Measurements from ENCODE around the gene ATP10A.

Gene ATP10A

DNA sequence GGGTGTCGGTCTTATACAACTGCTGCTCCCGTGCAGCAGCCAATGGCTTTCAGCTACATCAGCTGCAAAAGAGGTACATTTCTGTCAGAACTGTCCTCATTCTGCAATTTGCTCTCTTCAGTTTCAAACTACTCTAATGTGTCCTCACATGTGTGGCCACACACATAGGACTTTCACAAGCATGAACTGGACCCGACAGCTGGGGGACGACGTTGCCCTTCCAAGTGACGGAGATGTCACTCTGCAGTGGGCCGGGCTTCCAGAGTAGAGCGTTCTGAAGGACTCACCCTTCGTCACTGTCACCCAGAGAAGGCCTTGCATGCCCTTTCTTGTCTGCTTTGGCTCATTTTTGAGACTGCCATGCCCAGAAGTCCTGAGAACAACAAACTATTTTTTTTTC, 189.8 kb downstream of the ATP10A start:
- H3K36me3 Mint-ChIP-seq (ENCODE audit: insufficient read depth): no peaks in the 10 kb centered on the region
- DNase-seq (no peak), ATAC-seq (replicated peaks) (no peak)
- peaks cover 0 to 24% of the 10 kb centered on the region in 2 donors for H3K27me3 Mint-ChIP-seq
- H3K4me1 Mint-ChIP-seq (ENCODE audit: low read depth in 2 of 2): peaks cover 2 to 6% of the 10 kb centered on the region in 2 donors
- H3K4me3 Mint-ChIP-seq: no peak overlapping the region
- peaks cover 5 to 9% of the 10 kb centered on the region in 2 donors for H3K9me3 Mint-ChIP-seq
- H3K27ac Mint-ChIP-seq: no peak overlapping the region

DNA sequence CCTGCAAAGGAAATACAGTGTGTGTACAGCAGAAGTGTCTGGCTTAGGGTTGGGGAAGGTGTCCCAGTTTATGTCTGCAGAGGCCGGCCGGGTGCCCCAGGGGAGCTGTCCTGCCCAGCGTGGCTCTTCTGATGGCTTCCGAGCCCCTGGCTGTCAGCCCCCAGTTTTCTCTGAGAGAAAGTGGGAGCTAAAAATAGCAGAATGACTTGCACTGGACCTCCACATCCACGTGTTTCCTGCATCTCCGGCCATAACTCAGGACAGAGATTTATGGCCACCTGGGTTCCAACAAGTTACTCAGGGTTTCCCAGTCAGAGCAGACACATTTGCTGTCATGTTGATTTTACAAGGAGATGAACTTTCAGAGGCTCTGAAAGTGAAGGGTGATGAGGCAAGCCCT, 192.0 kb downstream of the ATP10A start:
- peaks cover 2 to 6% of the 10 kb centered on the region in 2 donors for H3K4me1 Mint-ChIP-seq (ENCODE audit: low read depth in 2 of 2)
- H3K36me3 Mint-ChIP-seq (ENCODE audit: insufficient read depth): no peaks in the 10 kb centered on the region
- H3K27me3 Mint-ChIP-seq: peaks cover 0 to 34% of the 10 kb centered on the region in 2 donors
- H3K4me3 Mint-ChIP-seq: no peak overlapping the region
- H3K9me3 Mint-ChIP-seq: peaks cover 3 to 9% of the 10 kb centered on the region in 2 donors
- DNase-seq (no peak), ATAC-seq (replicated peaks) (no peak)
- no peak overlapping the region for H3K27ac Mint-ChIP-seq

DNA sequence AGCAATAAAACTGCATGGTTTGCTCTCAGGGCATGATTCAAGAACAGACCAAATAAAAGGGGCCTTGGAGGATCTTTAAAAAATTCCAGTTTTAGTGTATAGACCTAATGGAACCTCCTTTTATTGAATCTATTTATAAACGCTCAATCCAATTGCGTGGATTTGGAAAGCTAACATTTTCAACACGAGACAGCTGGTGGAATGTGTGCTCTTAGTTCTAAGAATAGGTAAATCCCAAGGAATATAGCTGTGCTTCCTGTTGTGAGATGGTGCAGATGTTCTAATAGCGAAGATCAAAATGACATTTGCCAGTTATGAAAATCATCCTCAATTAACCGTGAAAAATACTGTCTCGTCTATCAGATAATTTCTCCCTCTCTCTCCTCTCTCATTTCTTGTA, 192.5 kb downstream of the ATP10A start:
- H3K4me1 Mint-ChIP-seq (ENCODE audit: low read depth in 2 of 2): peaks cover 2 to 6% of the 10 kb centered on the region in 2 donors
- peaks cover 3 to 9% of the 10 kb centered on the region in 2 donors for H3K9me3 Mint-ChIP-seq
- no peaks in the 10 kb centered on the region for H3K36me3 Mint-ChIP-seq (ENCODE audit: insufficient read depth)
- DNase-seq: no peak
- H3K27me3 Mint-ChIP-seq: peaks cover 0 to 39% of the 10 kb centered on the region in 2 donors
- ATAC-seq (replicated peaks): no peak
- H3K4me3 Mint-ChIP-seq: no peak overlapping the region
- no peak overlapping the region for H3K27ac Mint-ChIP-seq

DNA sequence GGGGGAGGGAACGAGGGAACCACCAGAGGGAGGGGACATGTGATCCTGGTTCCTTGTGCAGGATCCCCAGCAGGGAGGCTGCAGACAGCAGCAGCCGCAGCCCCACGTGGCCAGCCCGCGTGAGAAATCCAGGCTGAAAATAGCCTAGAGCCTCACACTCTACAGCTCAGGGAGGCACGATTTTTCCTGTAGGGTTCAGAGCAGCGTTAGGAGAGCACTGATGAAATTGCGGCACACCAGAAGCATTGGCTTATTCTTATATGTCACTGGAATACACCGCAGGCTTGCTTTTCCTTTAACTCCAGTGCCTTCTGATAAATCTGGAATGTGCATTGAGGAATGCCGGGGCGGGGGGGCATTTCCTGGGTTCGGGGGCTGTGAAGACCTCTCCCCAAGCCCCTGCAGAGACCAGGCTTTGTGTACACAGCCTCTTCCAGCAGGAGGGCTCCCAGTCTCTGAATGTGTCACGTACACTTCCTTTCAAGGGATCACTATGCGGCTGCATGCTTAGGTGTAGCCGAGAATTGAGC, 193.0 kb downstream of the ATP10A start:
- Mint-ChIP-seq H3K27me3 (peaks cover 3 to 44% of the 10 kb centered on the region in 2 donors), H3K36me3 (ENCODE audit: insufficient read depth) (no peaks in the 10 kb centered on the region), H3K9me3 (peaks cover 4 to 9% of the 10 kb centered on the region in 2 donors), H3K4me3 (no peak overlapping the region), H3K4me1 (ENCODE audit: low read depth in 2 of 2) (peaks cover 2 to 6% of the 10 kb centered on the region in 2 donors), H3K27ac (no peak overlapping the region)
- ATAC-seq (replicated peaks) (no peak), DNase-seq (no peak)

DNA sequence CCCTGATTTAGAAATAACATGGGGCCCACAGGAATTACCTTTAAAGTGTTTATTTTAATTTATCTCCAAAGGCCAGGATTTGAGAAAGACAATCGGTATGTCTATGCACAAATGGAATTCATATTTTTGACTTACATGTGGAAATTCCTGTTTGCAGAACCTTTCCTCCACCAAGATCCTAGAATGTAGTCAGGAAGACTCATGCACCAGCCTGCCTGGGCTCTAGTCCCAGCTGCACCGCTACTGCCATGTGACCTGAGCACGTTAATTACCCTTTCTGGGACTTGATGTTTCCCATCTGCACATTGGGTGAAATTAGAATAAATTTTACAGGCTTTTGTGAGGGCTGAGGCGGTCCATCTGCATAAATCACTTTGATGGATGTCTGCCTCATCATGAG, 194.2 kb downstream of the ATP10A start:
- no peak for DNase-seq
- peaks cover 2 to 6% of the 10 kb centered on the region in 2 donors for H3K4me1 Mint-ChIP-seq (ENCODE audit: low read depth in 2 of 2)
- no peak for ATAC-seq (replicated peaks)
- H3K9me3 Mint-ChIP-seq: peaks cover 6 to 9% of the 10 kb centered on the region in 2 donors
- H3K4me3 Mint-ChIP-seq: no peak overlapping the region
- no peaks in the 10 kb centered on the region for H3K36me3 Mint-ChIP-seq (ENCODE audit: insufficient read depth)
- no peak overlapping the region for H3K27ac Mint-ChIP-seq
- peaks cover 6 to 49% of the 10 kb centered on the region in 2 donors for H3K27me3 Mint-ChIP-seq

DNA sequence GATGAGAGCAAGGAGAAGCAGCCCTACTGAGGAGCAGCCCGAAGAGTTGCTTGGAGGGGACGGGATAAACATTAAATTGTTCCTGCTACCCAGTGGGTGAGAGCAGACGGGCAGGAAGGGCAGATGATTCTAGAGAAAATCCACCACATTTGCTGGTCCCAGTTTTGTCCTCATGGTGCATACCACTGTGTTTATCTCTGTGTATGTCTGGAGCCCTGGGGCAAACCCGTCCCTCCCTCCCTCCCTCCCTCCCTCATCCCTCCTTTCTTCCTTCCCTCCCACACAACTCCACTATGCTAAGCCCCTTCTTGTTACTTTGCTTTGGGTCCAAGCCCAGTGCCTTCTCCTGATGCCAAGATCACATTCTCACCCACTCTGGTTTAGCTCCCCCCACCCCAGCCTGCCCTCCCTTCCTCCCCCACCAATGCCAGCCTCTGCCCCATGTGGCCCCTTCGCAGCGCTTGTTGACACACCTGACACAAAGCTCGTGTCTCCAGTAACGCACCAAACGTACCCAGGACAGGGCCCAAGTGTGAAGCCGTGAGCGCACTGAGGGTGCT, 194.8 kb downstream of the ATP10A start:
- H3K27ac Mint-ChIP-seq: no peak overlapping the region

DNA sequence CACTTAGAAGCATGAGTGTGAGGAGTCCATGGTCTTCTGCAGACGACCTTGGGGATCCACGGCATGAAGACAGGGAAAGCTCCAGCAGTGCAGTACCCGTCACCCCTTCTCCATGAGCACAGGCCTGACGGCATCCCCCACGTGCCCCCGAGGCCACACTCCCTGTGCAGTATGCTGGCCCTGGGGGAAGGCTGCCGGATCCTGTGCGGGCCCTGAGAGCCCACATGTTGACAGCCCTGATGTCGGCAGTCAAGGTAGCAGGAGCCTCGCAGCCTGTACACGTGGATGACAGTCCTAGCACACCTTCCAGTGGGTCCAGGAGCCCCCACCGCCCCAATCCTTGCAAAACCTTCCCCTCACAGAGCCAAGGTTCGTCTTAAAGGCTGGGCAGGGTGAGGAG, 195.3 kb downstream of the ATP10A start:
- Mint-ChIP-seq H3K27me3 (peaks cover 6 to 49% of the 10 kb centered on the region in 2 donors), H3K4me3 (no peak overlapping the region)

More for the DNA sequence above, 194.8 kb downstream of the ATP10A start:
- Mint-ChIP-seq H3K9me3 (peaks cover 6 to 9% of the 10 kb centered on the region in 2 donors), H3K4me1 (ENCODE audit: low read depth in 2 of 2) (peaks cover 2 to 6% of the 10 kb centered on the region in 2 donors), H3K4me3 (no peak overlapping the region), H3K36me3 (ENCODE audit: insufficient read depth) (no peaks in the 10 kb centered on the region), H3K27me3 (peaks cover 6 to 49% of the 10 kb centered on the region in 2 donors)
- ATAC-seq (replicated peaks) (no peak), DNase-seq (no peak)

DNA sequence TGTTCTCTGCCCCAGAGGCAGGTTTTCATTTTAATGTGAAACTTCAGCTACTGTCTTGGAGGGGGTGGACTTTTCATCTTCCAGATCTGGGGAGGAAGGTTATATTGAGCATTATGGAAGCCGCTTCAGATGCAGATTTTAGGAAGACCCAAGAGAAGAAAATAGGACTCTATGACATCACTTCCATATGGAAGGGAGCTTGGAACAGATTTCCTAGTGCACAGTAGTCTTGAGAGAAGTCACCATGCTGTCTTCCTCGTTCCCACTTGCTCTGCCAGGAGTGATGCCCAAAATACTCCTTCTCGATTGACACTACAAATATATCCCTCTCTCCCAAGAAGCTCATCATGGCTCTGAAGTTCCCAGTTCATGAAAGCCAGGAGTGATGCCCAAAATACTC, 197.2 kb downstream of the ATP10A start:
- Mint-ChIP-seq H3K9me3 (peaks cover 0 to 4% of the 10 kb centered on the region in 2 donors), H3K4me1 (ENCODE audit: low read depth in 2 of 2) (peaks cover 2 to 6% of the 10 kb centered on the region in 2 donors), H3K4me3 (no peak overlapping the region), H3K27me3 (peaks cover 6 to 49% of the 10 kb centered on the region in 2 donors), H3K27ac (no peak overlapping the region), H3K36me3 (ENCODE audit: insufficient read depth) (no peaks in the 10 kb centered on the region)
- DNase-seq (no peak), ATAC-seq (replicated peaks) (no peak)

More for the DNA sequence above, 195.3 kb downstream of the ATP10A start:
- no peak for DNase-seq
- ATAC-seq (replicated peaks): no peak
- Mint-ChIP-seq H3K27ac (no peak overlapping the region), H3K4me1 (ENCODE audit: low read depth in 2 of 2) (peaks cover 2 to 6% of the 10 kb centered on the region in 2 donors), H3K36me3 (ENCODE audit: insufficient read depth) (no peaks in the 10 kb centered on the region), H3K9me3 (peaks cover 6 to 8% of the 10 kb centered on the region in 2 donors)

DNA sequence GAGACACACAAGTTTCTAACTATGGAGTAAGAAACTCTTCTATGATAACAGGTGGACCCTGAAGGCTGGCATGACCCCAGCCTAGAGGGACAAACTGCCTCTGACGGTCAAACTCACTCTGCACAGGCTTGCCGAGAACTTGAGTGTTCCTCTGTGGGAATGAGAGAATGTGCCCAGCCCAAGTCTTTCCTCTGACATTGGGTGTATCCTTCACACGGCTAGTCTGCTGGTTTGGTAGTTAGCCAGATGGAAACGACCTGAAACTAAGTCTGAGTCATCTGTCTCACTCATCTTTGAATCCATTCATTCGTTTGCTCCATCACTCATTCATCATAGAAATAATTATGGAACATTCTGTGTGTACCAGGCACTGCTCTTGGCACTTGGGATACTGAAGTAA, 198.4 kb downstream of the ATP10A start:
- ATAC-seq (replicated peaks): no peak
- Mint-ChIP-seq H3K27me3 (peaks cover 6 to 37% of the 10 kb centered on the region in 2 donors), H3K27ac (no peak overlapping the region), H3K4me3 (no peak overlapping the region), H3K9me3 (peaks cover 0 to 3% of the 10 kb centered on the region in 2 donors), H3K36me3 (ENCODE audit: insufficient read depth) (no peaks in the 10 kb centered on the region), H3K4me1 (ENCODE audit: low read depth in 2 of 2) (peaks cover under 1% of the 10 kb centered on the region in 2 donors)
- no peak for DNase-seq

DNA sequence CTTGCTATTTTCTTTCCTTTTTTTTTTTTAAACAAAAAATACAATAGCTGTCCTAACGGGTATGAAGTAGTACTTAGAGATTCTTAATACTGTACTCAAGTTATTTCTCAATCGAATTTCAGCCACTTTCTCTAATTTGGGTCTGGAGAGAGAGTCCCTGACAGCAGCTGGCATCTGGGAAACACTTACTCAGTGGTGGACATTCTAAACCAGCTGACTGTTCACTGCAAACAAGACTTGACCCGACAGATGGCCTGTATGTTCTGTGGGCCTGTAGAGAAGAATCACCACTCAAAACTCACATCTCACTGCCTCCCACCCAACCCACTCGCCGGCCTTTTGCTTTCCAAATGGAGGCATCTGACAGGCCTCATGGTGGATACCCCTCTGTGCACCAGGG, 199.6 kb downstream of the ATP10A start:
- no peaks in the 10 kb centered on the region for H3K36me3 Mint-ChIP-seq (ENCODE audit: insufficient read depth)
- DNase-seq (no peak), ATAC-seq (replicated peaks) (no peak)
- no peak overlapping the region for H3K4me3 Mint-ChIP-seq
- peaks cover 13 to 27% of the 10 kb centered on the region in 2 donors for H3K27me3 Mint-ChIP-seq
- H3K4me1 Mint-ChIP-seq (ENCODE audit: low read depth in 2 of 2): no peaks in the 10 kb centered on the region
- H3K27ac Mint-ChIP-seq: no peak overlapping the region
- H3K9me3 Mint-ChIP-seq: peaks cover 0 to 7% of the 10 kb centered on the region in 2 donors

DNA sequence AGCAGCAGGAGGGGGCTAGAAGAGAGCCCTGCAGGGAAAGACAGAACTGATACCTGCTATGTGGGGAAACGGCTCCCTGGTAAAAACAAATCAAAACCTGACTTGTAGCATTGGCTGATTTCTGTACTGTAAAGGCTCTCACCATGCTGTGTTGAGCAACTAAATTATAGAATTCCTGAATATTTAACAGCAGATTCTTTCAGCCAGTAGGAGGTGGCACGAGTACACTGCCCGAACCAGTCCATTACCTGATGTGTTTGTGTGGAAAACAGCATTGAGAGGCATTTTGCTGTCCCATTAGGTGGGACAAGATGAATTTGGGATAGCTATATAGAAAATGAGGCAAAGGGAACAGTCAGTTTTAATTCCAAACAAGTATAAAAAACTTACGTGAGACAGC, 201.2 kb downstream of the ATP10A start:
- ATAC-seq (replicated peaks) (no peak), DNase-seq (no peak)
- Mint-ChIP-seq H3K27me3 (peaks cover 20 to 36% of the 10 kb centered on the region in 2 donors), H3K4me3 (no peak overlapping the region), H3K27ac (no peak overlapping the region), H3K36me3 (ENCODE audit: insufficient read depth) (no peaks in the 10 kb centered on the region), H3K4me1 (ENCODE audit: low read depth in 2 of 2) (no peaks in the 10 kb centered on the region), H3K9me3 (peaks cover 0 to 9% of the 10 kb centered on the region in 2 donors)

DNA sequence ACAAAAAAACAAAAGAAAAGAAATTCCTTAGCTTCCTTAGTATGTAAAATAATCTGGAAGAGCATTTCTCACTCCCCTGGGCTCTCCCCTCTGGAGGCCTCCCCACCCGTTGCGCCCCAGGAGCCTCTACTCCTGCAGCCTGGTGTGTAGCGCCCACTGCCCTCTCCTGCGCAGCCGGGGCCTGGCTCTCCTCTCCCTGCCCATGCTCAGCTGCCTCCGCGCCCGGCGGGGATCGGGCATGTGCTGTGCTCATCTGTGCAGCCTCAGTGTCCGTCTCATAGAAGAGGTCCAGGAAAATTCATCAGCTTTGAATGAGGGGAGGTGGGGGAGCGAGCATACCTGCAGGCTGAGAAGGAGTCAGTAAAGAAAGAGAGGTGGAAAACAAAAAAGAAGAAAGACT, 203.9 kb downstream of the ATP10A start:
- Mint-ChIP-seq H3K27ac (no peak overlapping the region), H3K36me3 (ENCODE audit: insufficient read depth) (no peaks in the 10 kb centered on the region), H3K27me3 (peaks cover 14 to 27% of the 10 kb centered on the region in 2 donors), H3K4me3 (no peak overlapping the region), H3K9me3 (peaks cover 0 to 6% of the 10 kb centered on the region in 2 donors), H3K4me1 (ENCODE audit: low read depth in 2 of 2) (no peaks in the 10 kb centered on the region)
- ATAC-seq (replicated peaks) (no peak), DNase-seq (no peak)

DNA sequence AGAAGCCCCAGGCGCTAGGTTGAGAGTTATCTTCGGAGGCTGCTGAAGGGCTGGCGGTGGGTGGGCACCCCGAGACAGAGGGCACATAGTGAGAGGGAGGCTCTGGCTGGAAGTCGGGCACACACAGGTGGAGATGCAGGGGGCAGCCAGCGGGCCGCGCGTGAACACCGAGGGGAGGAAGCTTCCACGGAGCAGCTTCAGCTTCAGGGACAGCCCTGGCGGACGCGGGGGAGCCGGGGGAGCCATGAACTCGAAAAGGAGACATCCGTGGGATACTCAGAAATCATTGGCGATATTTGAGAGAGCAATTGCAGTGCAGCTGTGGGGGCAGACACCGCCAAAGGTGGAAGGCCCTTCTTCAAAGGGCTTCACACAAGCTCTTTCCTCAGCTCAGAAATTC, 204.6 kb downstream of the ATP10A start:
- peaks cover 0 to 6% of the 10 kb centered on the region in 2 donors for H3K9me3 Mint-ChIP-seq
- no peaks in the 10 kb centered on the region for H3K36me3 Mint-ChIP-seq (ENCODE audit: insufficient read depth)

DNA sequence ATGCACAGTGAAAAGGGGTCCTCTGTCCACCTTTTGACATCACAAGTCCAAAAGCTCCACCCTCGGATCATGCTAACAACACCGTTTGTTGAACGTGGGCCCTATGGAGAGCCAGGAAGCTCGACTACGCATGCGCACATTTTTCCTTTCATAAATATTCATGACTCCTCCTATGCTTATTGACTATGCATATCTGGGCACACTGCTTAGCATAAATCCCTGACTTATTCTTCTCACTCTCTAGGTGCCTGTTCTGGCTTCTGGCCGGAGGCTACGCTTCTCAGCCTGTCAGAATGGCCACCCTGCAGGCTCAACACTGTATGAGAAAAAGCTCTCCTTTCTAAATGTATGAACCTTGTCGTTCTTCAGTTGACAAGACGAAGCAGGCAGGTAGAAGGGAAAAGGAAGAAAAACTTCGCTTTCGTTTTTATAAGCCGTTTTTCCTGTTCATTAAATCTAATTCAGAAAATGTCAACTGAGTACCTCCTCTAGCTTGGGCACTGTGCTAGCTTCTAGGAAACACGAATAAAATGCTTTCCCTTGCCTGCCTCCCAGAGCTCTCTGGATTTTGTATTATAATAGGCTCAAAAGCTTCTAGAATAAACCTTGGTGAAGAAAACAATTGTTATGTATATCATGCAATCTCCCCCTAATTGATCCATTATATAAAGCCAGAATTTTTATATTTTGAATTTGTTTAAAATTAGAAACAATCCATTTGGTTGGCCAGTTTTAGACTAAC, 207.7 kb downstream of the ATP10A start:
- Mint-ChIP-seq H3K27me3 (peaks cover 14 to 35% of the 10 kb centered on the region in 2 donors), H3K36me3 (ENCODE audit: insufficient read depth) (no peaks in the 10 kb centered on the region), H3K4me1 (ENCODE audit: low read depth in 2 of 2) (no peaks in the 10 kb centered on the region), H3K9me3 (peaks cover 0 to 8% of the 10 kb centered on the region in 2 donors), H3K27ac (no peak overlapping the region), H3K4me3 (no peak overlapping the region)
- ATAC-seq (replicated peaks) (no peak), DNase-seq (no peak)

More for the DNA sequence above, 204.6 kb downstream of the ATP10A start:
- Mint-ChIP-seq H3K27me3 (peaks cover 14 to 27% of the 10 kb centered on the region in 2 donors), H3K27ac (no peak overlapping the region), H3K4me3 (no peak overlapping the region), H3K4me1 (ENCODE audit: low read depth in 2 of 2) (no peaks in the 10 kb centered on the region)
- ATAC-seq (replicated peaks) (no peak), DNase-seq (no peak)

All from effector memory CD8-positive, alpha-beta T cell (primary cell).